RCC 7860 (cell line): ENCODE data around the gene VPS50.

Experiments used
- DNase-seq: peaks from one replicate; pipeline ENCODE4 v3.0.0-alpha.2; 2015; ENCODE audit warnings: low spot score
- FAIRE-seq: peaks from 2 replicates; lab custom pipeline; 2012; peaks lifted over from hg19 to GRCh38; lab: Jason Lieb, UNC

The VPS50 gene

DNA sequence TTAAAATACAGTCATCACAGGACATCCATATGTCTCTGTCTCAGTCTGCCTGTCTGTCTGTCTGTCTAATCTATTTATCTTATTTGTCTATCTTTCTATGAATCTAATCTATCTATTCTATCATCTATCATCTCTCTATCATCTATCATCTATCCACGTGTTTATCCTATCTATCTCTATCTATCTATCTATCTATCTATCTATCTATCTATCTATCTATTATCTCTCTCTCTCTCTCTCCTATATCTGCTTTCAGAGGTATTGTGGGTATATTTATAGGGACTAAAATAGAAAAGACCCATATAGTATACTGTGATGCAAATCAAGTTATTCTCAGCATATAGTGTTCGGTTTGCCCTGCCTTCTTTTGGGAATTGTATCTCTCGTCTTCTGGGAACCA is 167.5 kb downstream of the VPS50 start:
- no peak for FAIRE-seq
- no peak for DNase-seq

DNA sequence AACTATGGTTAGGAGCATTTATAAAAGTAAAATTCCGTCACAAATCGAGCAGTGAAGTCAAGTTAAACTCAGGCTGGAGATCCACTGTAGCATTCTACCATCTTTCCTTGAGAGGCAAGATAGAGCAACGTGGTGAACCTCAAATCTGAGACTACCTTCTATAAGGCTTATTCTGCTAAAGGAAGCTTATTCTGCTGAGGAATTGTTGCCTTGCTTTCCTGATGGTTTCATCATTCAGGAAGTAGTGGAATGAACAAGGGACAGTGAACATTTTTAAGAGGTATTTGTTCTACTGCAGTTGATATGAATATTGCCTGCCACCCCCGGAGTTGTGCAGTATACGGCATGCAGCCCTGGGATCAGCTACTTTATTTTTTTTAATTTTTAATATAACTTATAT is 170.8 kb downstream of the VPS50 start:
- FAIRE-seq, result no peak
- DNase-seq, result no peak

DNA sequence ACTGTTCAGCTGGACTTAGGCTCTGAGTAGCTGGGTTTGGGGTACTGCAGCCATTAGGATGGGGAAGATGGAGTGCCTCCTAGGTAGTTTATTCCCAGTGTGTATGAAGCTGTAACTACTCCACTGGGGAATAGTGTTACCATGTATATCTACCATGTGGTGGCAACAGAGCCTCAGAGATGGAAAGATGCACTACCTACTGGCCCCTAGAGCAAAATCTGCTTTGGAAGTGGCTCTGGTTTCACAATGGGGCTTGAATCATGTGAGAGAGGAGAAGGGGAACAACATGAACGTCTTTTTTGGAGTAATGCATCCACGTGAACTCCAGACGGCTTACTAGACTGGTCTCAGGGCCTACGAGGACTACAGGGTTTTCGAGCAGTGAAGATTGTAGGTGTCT is 175.1 kb downstream of the VPS50 start:
- no peak for FAIRE-seq
- DNase-seq, result no peak

DNA sequence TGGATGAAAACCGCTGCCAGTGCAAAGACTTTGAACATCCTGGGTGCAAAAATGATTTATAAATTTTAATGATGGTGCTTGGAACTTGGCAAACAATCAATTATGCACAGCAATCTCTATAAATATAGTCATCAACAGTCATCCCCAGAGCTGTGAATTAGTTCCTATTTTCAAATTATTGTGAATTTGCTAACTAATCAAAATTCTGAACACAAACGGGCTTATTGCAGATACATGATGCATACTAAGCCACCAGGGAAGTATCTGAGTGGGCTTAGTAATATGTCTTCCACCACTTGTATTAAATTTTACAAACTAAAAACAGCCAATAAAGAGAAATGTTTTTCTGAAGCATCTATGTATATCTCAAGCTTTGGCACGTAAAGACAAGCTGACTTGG is 177.2 kb downstream of the VPS50 start:
- DNase-seq, result no peak
- no peak for FAIRE-seq
